Hepatocyte (in vitro differentiated cells): ENCODE data around the gene CLTB.

Experiments used
- EZH2 ChIP-seq: fragments of 200-600 bp; sonication (generic); IDR thresholded peaks from 2 replicates; pipeline ENCODE4 v1.6.1; 2016; ENCODE audit warnings: antibody characterized with exemption, mild to moderate bottlenecking, borderline replicate concordance
- EZH2phosphoT487 ChIP-seq: fragments of 200-600 bp; sonication (generic); IDR thresholded peaks from one replicate; pipeline ENCODE4 v1.6.1; 2018; ENCODE audit warnings: antibody characterized with exemption, mild to moderate bottlenecking, low read depth, moderate library complexity; ENCODE audit not compliant: unreplicated experiment, severe bottlenecking
- TF ChIP-seq, protein P1 (sequence below): fragments of 200-600 bp; sonication (generic); IDR thresholded peaks from 2 replicates; pipeline ENCODE4 v1.5.1; 2016; ENCODE audit warnings: antibody characterized with exemption, mild to moderate bottlenecking; ENCODE audit not compliant: poor library complexity

DNA sequence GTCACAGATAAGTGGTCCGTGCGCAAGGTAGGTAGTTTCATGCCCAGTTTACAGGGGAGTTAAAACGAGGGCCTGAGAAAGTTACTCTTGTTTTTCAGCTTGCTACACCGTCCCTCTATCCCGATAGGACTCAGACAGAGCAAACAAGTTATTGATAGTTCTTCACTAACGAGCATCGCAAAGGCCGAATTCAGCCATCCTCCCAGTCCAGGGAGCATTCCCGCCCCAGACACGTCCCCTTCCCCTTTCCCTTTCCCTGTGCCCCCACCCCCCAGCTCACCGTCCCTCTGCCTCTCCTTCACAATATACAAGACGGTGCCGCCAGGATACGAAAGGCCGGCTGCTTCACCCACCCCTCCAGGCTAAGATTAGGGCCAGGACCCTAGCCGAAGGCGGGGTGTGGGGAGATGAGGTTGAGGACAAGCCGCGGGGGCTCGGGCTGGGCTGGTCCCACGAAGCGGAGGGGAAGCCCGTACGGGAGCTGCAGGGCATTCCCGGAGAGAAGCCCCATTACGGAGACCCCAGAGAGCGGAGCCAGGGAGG, 55.4 kb downstream of the CLTB start:
- no peak for TF ChIP-seq EZH2phosphoT487
- TF ChIP-seq EZH2, result no peak
- TF ChIP-seq, protein P1, sequence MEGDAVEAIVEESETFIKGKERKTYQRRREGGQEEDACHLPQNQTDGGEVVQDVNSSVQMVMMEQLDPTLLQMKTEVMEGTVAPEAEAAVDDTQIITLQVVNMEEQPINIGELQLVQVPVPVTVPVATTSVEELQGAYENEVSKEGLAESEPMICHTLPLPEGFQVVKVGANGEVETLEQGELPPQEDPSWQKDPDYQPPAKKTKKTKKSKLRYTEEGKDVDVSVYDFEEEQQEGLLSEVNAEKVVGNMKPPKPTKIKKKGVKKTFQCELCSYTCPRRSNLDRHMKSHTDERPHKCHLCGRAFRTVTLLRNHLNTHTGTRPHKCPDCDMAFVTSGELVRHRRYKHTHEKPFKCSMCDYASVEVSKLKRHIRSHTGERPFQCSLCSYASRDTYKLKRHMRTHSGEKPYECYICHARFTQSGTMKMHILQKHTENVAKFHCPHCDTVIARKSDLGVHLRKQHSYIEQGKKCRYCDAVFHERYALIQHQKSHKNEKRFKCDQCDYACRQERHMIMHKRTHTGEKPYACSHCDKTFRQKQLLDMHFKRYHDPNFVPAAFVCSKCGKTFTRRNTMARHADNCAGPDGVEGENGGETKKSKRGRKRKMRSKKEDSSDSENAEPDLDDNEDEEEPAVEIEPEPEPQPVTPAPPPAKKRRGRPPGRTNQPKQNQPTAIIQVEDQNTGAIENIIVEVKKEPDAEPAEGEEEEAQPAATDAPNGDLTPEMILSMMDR, result no peak
